CD4-positive, alpha-beta T cell treated with Interleukin-12 subunit alpha and Interleukin-12 subunit beta, for 1 hour (primary cell): Measurements from ENCODE around the gene CYP3A5.
"Not testable (repeated sequence)": the region's sequence is repeated elsewhere in the genome, so short reads cannot be mapped to it uniquely, and the experiment has no call there.

ENCODE experiments used
- DNase-seq: peaks from one replicate; pipeline ENCODE4 v3.0.0-alpha.2; 2020

CYP3A5 gene

GRCh38 chr7:99679400-99680191 is at the start of gene CYP3A5:
Gene CYP3A5, minus strand, starts transcription at chr7:99679996. Its CDS starts 100 bp downstream, at chr7:99679896.
- DNase-seq: no peak

GRCh38 chr7:99728615-99729014 is 48.8 kb upstream of the CYP3A5 start:
- DNase-seq: no peak

GRCh38 chr7:99723201-99723600 is 43.4 kb upstream of the CYP3A5 start:
- DNase-seq: not testable (repeated sequence)

- DNase-seq: no peak
These were observed 41.2 kb upstream of the CYP3A5 start for GRCh38 chr7:99720800-99721595.

GRCh38 chr7:99719996-99720769 is 40.4 kb upstream of the CYP3A5 start:
- no peak for DNase-seq

GRCh38 chr7:99713995-99714570 is 34.3 kb upstream of the CYP3A5 start:
- DNase-seq: no peak

GRCh38 chr7:99709838-99710578 is 30.2 kb upstream of the CYP3A5 start:
- DNase-seq: no peak

- DNase-seq: no peak
These were observed 29.5 kb upstream of the CYP3A5 start for GRCh38 chr7:99709260-99709659.

- DNase-seq: no peak
These were observed 27.3 kb upstream of the CYP3A5 start for GRCh38 chr7:99707096-99707495.

- DNase-seq: no peak
These were observed 20.1 kb upstream of the CYP3A5 start for GRCh38 chr7:99699946-99700345.

GRCh38 chr7:99698867-99699730 is 19.3 kb upstream of the CYP3A5 start:
- not testable (repeated sequence) for DNase-seq

- DNase-seq: no peak
These were observed 15.1 kb upstream of the CYP3A5 start for GRCh38 chr7:99694912-99695304.

- DNase-seq: no peak
These were observed 14.6 kb upstream of the CYP3A5 start for GRCh38 chr7:99694201-99694911.

- DNase-seq: no peak
These were observed 13.8 kb upstream of the CYP3A5 start for GRCh38 chr7:99693427-99694200.

- DNase-seq: no peak
These were observed 13.3 kb upstream of the CYP3A5 start for GRCh38 chr7:99693100-99693426.

GRCh38 chr7:99692563-99692962 is 12.8 kb upstream of the CYP3A5 start:
- DNase-seq: not testable (repeated sequence)

- not testable (repeated sequence) for DNase-seq
These were observed 11.9 kb upstream of the CYP3A5 start for GRCh38 chr7:99691658-99692057.

GRCh38 chr7:99690918-99691317 is 11.1 kb upstream of the CYP3A5 start:
- DNase-seq: not testable (repeated sequence)

GRCh38 chr7:99685871-99686608 is 6.2 kb upstream of the CYP3A5 start:
- DNase-seq: not testable (repeated sequence)
